Keratinocyte (primary cell): ENCODE measurements around the gene CRYAA. TPM values are rescaled to one million over a fixed set of nuclear protein-coding genes. Genes with fewer than 3 reads are reported as not detected.
"Not testable (repeated sequence)": the region's sequence is repeated elsewhere in the genome, so short reads cannot be mapped to it uniquely, and the experiment has no call there.

Source experiments
- DNase-seq: peaks from one replicate; pipeline ENCODE4 v3.0.0-alpha.2; 2011; ENCODE audit warnings: low read depth, missing footprints, low spot score
- FAIRE-seq: peaks from 2 replicates; lab custom pipeline; 2011; peaks lifted over from hg19 to GRCh38; lab: Jason Lieb, UNC
- H2AFZ ChIP-seq: 2 replicates; pipeline ENCODE4 v1.6.0; 2012; ENCODE audit warnings: low read length, control low read depth, inconsistent platforms; ENCODE audit not compliant: control insufficient read depth
- H3K27ac ChIP-seq: 2 replicates; pipeline ENCODE4 v1.5.1; 2011; ENCODE audit warnings: low read length; ENCODE audit not compliant: control insufficient read depth, insufficient read depth
- H3K27me3 ChIP-seq: 3 replicates; pipeline ENCODE4 v1.6.0; 2011; ENCODE audit warnings: low read length; ENCODE audit not compliant: control insufficient read depth, insufficient read depth; ENCODE audit errors: extremely low read depth
- H3K36me3 ChIP-seq, 2 experiments: 2 replicates in 1 of 2; 3 replicates in 1 of 2; pipeline ENCODE4 v1.5.1; 2011; ENCODE audit warnings: low read length in 2 of 2, mild to moderate bottlenecking in 1 of 2; ENCODE audit not compliant: control insufficient read depth in 2 of 2, insufficient read depth in 2 of 2; ENCODE audit errors: extremely low read depth in 1 of 2
- H3K4me1 ChIP-seq: 3 replicates; pipeline ENCODE4 v1.5.1; 2011; ENCODE audit warnings: low read length; ENCODE audit not compliant: control insufficient read depth, insufficient read depth; ENCODE audit errors: extremely low read depth
- H3K4me2 ChIP-seq: 3 replicates; pipeline ENCODE4 v1.6.0; 2011; ENCODE audit warnings: low read depth, low read length; ENCODE audit not compliant: control insufficient read depth, insufficient read depth; ENCODE audit errors: extremely low read depth
- H3K4me3 ChIP-seq, 3 experiments: fragments of 200-600 bp in 1 of 3; sonication (generic) in 1 of 3; 2 replicates in 2 of 3; 3 replicates in 1 of 3; pipeline ENCODE4 v1.5.1; 2011 to 2016; ENCODE audit warnings: low read length in 3 of 3, mild to moderate bottlenecking in 3 of 3, control low read depth in 2 of 3, inconsistent platforms in 1 of 3, low read depth in 1 of 3, mixed read lengths in 1 of 3, mixed run types in 1 of 3, moderate library complexity in 1 of 3; ENCODE audit not compliant: control insufficient read depth in 2 of 3, insufficient read depth in 2 of 3; ENCODE audit errors: extremely low read depth in 1 of 3
- H3K79me2 ChIP-seq: 2 replicates; pipeline ENCODE4 v1.6.0; 2012; ENCODE audit warnings: low read length; ENCODE audit not compliant: control insufficient read depth, insufficient read depth
- H3K9ac ChIP-seq: 3 replicates; pipeline ENCODE4 v1.6.0; 2011; ENCODE audit warnings: low read length; ENCODE audit not compliant: control insufficient read depth, insufficient read depth; ENCODE audit errors: extremely low read depth
- H3K9me1 ChIP-seq: 3 replicates; pipeline ENCODE4 v1.6.0; 2011; ENCODE audit warnings: low read length; ENCODE audit not compliant: control insufficient read depth, insufficient read depth; ENCODE audit errors: extremely low read depth
- H3K9me3 ChIP-seq: 2 replicates; pipeline ENCODE4 v1.5.1; 2012; ENCODE audit warnings: low read depth, low read length; ENCODE audit not compliant: control insufficient read depth
- H4K20me1 ChIP-seq: 3 replicates; pipeline ENCODE4 v1.6.0; 2011; ENCODE audit warnings: low read length; ENCODE audit not compliant: control insufficient read depth, insufficient read depth; ENCODE audit errors: extremely low read depth
- EZH2 ChIP-seq: IDR thresholded peaks from one replicate; pipeline ENCODE4 v1.6.1; 2012; ENCODE audit warnings: inconsistent platforms, mild to moderate bottlenecking, low read length, moderate library complexity
- dilution Hi-C: fragments of 300-500 bp; cut with MboI; formaldehyde crosslinking; loops from one replicate; pipeline ENCODE4 v1.7.0; 2020; ENCODE audit warnings: low sequenced_read_pairs; ENCODE audit not compliant: extremely low pct_ligation_motif_present
- polyA plus RNA-seq, 5 experiments: library from polyadenylated mRNA; depleted of rRNA in 3 of 5; stranded (reverse) in 3 of 5; stranded (forward) in 1 of 5; unstranded in 1 of 5; fragments of >200 nt; gene quantifications; 1 replicate in 1 of 5; 2 replicates in 3 of 5; 3 replicates in 1 of 5; pipeline versions ENCODE4 v1.2.1 to v1.2.3, GENCODE V29; 2011 to 2012; ENCODE audit warnings: missing spikeins in 2 of 5, low read depth in 1 of 5, low replicate concordance in 1 of 5
- TF ChIP-seq, protein P1 (sequence below), 3 experiments: IDR thresholded peaks in 1 of 3; conservative IDR thresholded peaks in 1 of 3; optimal IDR thresholded peaks in 1 of 3; 2 replicates in 2 of 3; 3 replicates in 1 of 3; pipeline versions ENCODE3 to v1.5.1; 2011; ENCODE audit warnings: low read length in 3 of 3, mild to moderate bottlenecking in 3 of 3, moderate library complexity in 2 of 3, control low read depth in 1 of 3, inconsistent platforms in 1 of 3; ENCODE audit not compliant: insufficient read depth in 2 of 3; ENCODE audit errors: extremely low read depth in 1 of 3

Gene CRYAA
- polyA plus RNA-seq, 1 donor (not counting 4 experiments of a cell fraction or from before 2014, with no cell fraction given), result not detected

DNA sequence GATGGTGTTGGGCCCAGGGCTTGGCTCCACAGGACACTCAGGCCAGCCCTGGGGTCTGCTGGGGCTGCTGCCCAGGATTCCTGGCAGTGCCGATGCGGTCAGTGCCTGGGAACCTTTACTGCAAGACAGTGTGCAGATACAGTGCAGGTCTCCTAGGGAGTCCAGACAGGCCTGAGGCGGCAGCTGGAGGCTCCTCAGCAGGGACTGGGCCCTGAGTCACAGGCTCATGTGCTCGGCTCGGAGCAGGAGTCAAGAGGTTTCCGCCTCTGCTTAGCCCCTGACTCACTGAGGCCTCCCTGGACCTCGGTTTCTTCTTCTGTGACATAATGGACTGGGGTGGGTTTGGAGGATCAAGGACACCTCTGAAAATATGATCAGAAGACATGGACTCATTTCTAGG is 18.5 kb downstream of the CRYAA start:
- H3K9ac ChIP-seq, H3K9me3 ChIP-seq, H4K20me1 ChIP-seq, dilution Hi-C loops, H2AFZ ChIP-seq, H3K9me1 ChIP-seq, DNase-seq, H3K36me3 ChIP-seq, H3K79me2 ChIP-seq, H3K4me3 ChIP-seq, H3K4me2 ChIP-seq, H3K4me1 ChIP-seq, H3K27me3 ChIP-seq, FAIRE-seq, H3K27ac ChIP-seq: not testable (repeated sequence)

DNA sequence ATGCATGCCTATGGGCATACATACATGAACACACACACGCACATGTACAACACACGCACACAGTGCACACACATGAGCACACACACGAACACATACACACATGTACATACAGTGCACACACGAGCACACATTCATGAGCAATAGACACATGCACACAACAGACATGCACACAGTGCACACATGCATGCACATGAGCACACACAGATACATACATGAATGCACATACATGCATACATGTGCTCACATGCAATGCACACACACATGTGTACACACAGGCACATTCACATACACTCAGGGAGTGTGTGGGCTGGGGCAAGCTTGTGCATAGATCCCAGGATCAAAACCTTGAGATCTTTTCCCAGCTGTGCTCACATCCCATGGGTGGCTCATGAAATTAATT is 18.9 kb downstream of the CRYAA start:
- Histone ChIP-seq H2AFZ (no peak overlapping the region), H3K9ac (no peak overlapping the region), H4K20me1 (no peaks in the 10 kb centered on the region), H3K4me2 (no peak overlapping the region), H3K4me3 (no peak overlapping the region), H3K4me1 (peaks cover 10% of the 10 kb centered on the region), H3K79me2 (no peaks in the 10 kb centered on the region), H3K36me3 (no peaks in the 10 kb centered on the region), H3K9me1 (no peaks in the 10 kb centered on the region), H3K27me3 (no peaks in the 10 kb centered on the region), H3K27ac (no peak overlapping the region), H3K9me3 (no peaks in the 10 kb centered on the region)
- FAIRE-seq (peak; percentile 52), DNase-seq (no peak)
- TF ChIP-seq, protein P1, sequence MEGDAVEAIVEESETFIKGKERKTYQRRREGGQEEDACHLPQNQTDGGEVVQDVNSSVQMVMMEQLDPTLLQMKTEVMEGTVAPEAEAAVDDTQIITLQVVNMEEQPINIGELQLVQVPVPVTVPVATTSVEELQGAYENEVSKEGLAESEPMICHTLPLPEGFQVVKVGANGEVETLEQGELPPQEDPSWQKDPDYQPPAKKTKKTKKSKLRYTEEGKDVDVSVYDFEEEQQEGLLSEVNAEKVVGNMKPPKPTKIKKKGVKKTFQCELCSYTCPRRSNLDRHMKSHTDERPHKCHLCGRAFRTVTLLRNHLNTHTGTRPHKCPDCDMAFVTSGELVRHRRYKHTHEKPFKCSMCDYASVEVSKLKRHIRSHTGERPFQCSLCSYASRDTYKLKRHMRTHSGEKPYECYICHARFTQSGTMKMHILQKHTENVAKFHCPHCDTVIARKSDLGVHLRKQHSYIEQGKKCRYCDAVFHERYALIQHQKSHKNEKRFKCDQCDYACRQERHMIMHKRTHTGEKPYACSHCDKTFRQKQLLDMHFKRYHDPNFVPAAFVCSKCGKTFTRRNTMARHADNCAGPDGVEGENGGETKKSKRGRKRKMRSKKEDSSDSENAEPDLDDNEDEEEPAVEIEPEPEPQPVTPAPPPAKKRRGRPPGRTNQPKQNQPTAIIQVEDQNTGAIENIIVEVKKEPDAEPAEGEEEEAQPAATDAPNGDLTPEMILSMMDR (optimal IDR thresholded peaks at IDR 0.05 in 1 of 3, IDR thresholded peaks at IDR 0.05 in 1 of 3, conservative IDR thresholded peaks at IDR 0.05 in 1 of 3; ENCODE audit: extremely low read depth in 1 of 3, insufficient read depth in 2 of 3, low read length in 3 of 3), result no peak
- no peak for TF ChIP-seq EZH2
- dilution Hi-C loops, result no loop called here

DNA sequence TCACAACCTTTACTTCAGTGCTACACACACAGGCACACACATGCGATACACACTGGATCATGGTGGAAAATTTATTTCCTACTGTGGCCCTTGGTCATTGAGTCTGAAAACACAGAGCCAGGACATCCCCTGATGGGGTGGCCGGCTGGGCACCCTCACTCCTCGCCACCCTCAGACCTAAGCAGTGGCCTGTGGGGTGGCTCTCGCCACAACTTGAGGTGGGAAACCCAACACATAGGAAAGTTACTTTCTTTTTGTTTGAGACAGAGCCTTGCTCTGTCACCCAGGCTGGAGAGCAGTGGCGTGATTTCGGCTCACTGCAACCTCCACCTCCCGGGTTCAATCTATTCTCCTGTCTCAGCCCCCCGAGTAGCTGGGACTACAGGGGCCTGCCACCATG is 19.4 kb downstream of the CRYAA start:
- H3K27me3 ChIP-seq, result no peaks in the 10 kb centered on the region
- peaks cover 11% of the 10 kb centered on the region for H3K4me1 ChIP-seq
- H3K4me2 ChIP-seq, result no peak overlapping the region
- no peak overlapping the region for H3K4me3 ChIP-seq
- no peak overlapping the region for H3K9ac ChIP-seq
- no peak for DNase-seq
- H3K9me1 ChIP-seq, result no peaks in the 10 kb centered on the region
- no peaks in the 10 kb centered on the region for H3K79me2 ChIP-seq
- H3K9me3 ChIP-seq, result no peaks in the 10 kb centered on the region
- no peak for TF ChIP-seq EZH2
- TF ChIP-seq, protein P1 (optimal IDR thresholded peaks at IDR 0.05 in 1 of 3, IDR thresholded peaks at IDR 0.05 in 1 of 3, conservative IDR thresholded peaks at IDR 0.05 in 1 of 3; ENCODE audit: extremely low read depth in 1 of 3, insufficient read depth in 2 of 3, low read length in 3 of 3), result no peak
- H3K36me3 ChIP-seq, result no peaks in the 10 kb centered on the region
- dilution Hi-C loops, result no loop called here
- H2AFZ ChIP-seq, result no peak overlapping the region
- no peaks in the 10 kb centered on the region for H4K20me1 ChIP-seq
- no peak for FAIRE-seq
- H3K27ac ChIP-seq, result no peak overlapping the region
